ENCODE data around the gene INTS1. TPM values are rescaled to one million over a fixed set of nuclear protein-coding genes. Genes with fewer than 3 reads are reported as not detected.

The INTS1 gene
- polyA plus RNA-seq, 1 donor from 2014 or later: 21.1 TPM

DNA sequence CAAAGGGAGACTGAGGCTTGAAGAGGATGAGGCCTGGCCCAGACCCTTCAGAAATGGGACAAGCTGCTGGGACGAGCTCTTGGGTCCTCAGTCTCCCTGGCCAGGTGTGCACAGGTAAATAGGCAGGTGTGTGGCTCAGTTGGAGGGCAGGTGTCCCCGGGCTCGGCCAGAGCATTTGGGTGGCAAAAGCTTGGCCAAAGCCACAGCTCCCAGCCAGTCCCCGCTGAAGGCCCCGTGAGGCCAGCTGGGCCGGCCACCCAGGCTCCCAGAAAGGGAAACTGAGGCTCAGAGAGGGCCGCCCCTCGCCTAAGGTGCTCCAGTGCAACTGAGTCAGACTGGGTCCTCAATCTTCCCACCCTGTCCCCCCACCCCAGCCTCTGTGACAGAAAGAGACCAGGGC lies 82.2 kb downstream of the INTS1 start:
- no peak overlapping the region for H2AFZ ChIP-seq (ENCODE audit: low read depth, low read length)
- TF ChIP-seq, protein P1, sequence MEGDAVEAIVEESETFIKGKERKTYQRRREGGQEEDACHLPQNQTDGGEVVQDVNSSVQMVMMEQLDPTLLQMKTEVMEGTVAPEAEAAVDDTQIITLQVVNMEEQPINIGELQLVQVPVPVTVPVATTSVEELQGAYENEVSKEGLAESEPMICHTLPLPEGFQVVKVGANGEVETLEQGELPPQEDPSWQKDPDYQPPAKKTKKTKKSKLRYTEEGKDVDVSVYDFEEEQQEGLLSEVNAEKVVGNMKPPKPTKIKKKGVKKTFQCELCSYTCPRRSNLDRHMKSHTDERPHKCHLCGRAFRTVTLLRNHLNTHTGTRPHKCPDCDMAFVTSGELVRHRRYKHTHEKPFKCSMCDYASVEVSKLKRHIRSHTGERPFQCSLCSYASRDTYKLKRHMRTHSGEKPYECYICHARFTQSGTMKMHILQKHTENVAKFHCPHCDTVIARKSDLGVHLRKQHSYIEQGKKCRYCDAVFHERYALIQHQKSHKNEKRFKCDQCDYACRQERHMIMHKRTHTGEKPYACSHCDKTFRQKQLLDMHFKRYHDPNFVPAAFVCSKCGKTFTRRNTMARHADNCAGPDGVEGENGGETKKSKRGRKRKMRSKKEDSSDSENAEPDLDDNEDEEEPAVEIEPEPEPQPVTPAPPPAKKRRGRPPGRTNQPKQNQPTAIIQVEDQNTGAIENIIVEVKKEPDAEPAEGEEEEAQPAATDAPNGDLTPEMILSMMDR (IDR thresholded peaks at IDR 0.05; ENCODE audit: poor library complexity, severe bottlenecking): no peak
- TF ChIP-seq SMC3 (conservative IDR thresholded peaks at IDR 0.05; ENCODE audit: poor library complexity) (no peak), MXI1 (conservative IDR thresholded peaks at IDR 0.05; ENCODE audit: poor library complexity, severe bottlenecking) (no peak), TAF1 (IDR thresholded peaks at IDR 0.05; ENCODE audit: low read depth) (no peak), POLR2AphosphoS5 (IDR thresholded peaks at IDR 0.05) (no peak)
- H3K79me2 ChIP-seq (replicated peaks; ENCODE audit: insufficient read depth, low read length): no peaks in the 10 kb centered on the region
- no peaks in the 10 kb centered on the region for H4K20me1 ChIP-seq (ENCODE audit: insufficient read depth)
- no peaks in the 10 kb centered on the region for H3K36me3 ChIP-seq (ENCODE audit: insufficient read depth, low read length)
- H3F3A ChIP-seq (ENCODE audit: insufficient read depth, low read length, poor library complexity, severe bottlenecking): no peaks in the 10 kb centered on the region
- H3K27ac ChIP-seq (ENCODE audit: low read length): no peak overlapping the region
- H3K9ac ChIP-seq (ENCODE audit: low read length): no peak overlapping the region
- H3K9me3 ChIP-seq (ENCODE audit: low read length): no peaks in the 10 kb centered on the region
- no peaks in the 10 kb centered on the region for H3K27me3 ChIP-seq (ENCODE audit: insufficient read depth, low read depth, low read length)
- H3K9me2 ChIP-seq (ENCODE audit: insufficient read depth, low read length): no peaks in the 10 kb centered on the region
- no peak overlapping the region for H3K4me2 ChIP-seq (ENCODE audit: low read length)
- H3K4me3 ChIP-seq (ENCODE audit: low read length): no peak overlapping the region

DNA sequence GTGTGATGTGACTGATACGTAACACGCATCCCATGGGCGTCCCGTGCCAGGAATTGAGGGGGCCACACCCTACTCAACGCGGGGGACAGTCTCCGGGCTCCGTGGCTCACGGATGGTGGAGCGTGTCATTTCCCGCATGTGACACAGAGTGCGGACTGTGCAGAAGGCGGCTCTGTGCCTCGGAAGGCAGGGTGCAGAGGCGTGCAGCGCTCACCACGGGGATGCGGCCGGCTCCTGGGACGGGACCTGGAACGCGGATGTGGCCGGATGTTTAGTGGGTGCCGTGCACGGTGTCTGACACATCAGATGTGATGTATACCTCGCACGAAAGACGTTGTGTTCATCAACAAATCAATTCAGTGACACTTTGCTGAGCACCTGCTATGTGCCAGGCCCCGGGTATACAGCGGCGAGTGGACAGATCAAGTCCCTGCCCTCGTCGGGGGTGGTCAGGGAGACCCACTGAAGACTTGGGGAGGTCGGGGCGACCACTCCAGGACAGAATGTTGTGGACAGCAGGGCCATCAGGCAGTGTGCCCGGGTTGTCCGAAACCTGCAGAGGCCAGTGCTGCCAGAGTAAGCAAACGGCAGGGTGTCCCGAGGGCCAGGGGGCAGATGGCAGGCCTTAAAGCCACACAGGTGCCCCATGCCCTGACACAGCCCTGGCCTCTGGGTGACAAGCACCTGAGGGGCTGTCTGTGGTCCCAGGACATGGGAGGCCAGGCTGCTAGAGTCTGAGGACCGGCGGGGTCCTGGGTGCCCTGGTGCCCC lies 83.0 kb downstream of the INTS1 start:
- Histone ChIP-seq H3K36me3 (ENCODE audit: insufficient read depth, low read length) (no peaks in the 10 kb centered on the region), H3K4me2 (ENCODE audit: low read length) (no peak overlapping the region), H4K20me1 (ENCODE audit: insufficient read depth) (no peaks in the 10 kb centered on the region), H2AFZ (ENCODE audit: low read depth, low read length) (no peak overlapping the region), H3K9me2 (ENCODE audit: insufficient read depth, low read length) (no peaks in the 10 kb centered on the region), H3K27me3 (ENCODE audit: insufficient read depth, low read depth, low read length) (no peaks in the 10 kb centered on the region), H3K79me2 (replicated peaks; ENCODE audit: insufficient read depth, low read length) (no peaks in the 10 kb centered on the region), H3K4me3 (ENCODE audit: low read length) (no peak overlapping the region), H3K9me3 (ENCODE audit: low read length) (no peaks in the 10 kb centered on the region), H3F3A (ENCODE audit: insufficient read depth, low read length, poor library complexity, severe bottlenecking) (no peaks in the 10 kb centered on the region), H3K9ac (ENCODE audit: low read length) (no peak overlapping the region), H3K27ac (ENCODE audit: low read length) (no peak overlapping the region)
- TF ChIP-seq, protein P1 (IDR thresholded peaks at IDR 0.05; ENCODE audit: poor library complexity, severe bottlenecking): no peak
- TF ChIP-seq SMC3 (conservative IDR thresholded peaks at IDR 0.05; ENCODE audit: poor library complexity) (no peak), TAF1 (IDR thresholded peaks at IDR 0.05; ENCODE audit: low read depth) (no peak), EP300 (conservative IDR thresholded peaks at IDR 0.05; ENCODE audit: poor library complexity, severe bottlenecking) (no peak), POLR2AphosphoS5 (IDR thresholded peaks at IDR 0.05) (no peak), EZH2 (IDR thresholded peaks at IDR 0.05; ENCODE audit: borderline replicate concordance, insufficient read depth, low read length, poor library complexity, severe bottlenecking) (no peak)

Other genes starting within 250 kb of the INTS1 start
- 12.8 and 20.1 TPM in 2 replicates for gene MICALL2, start 44.9 kb downstream of the INTS1 start, polyA plus RNA-seq
- 12.6 and 16.4 TPM in 2 replicates for gene MAFK, start 26.3 kb upstream of the INTS1 start, polyA plus RNA-seq
- 0.12 TPM in 1 of 2 replicates, not detected in the other for gene TMEM184A, start 51.8 kb upstream of the INTS1 start, polyA plus RNA-seq
- 50.6 and 54.1 TPM in 2 replicates for gene PSMG3, start 65.6 kb upstream of the INTS1 start, polyA plus RNA-seq
- gene ELFN1, start 165.9 kb upstream of the INTS1 start, polyA plus RNA-seq: 11.8 and 13.9 TPM in 2 replicates